ENCODE results near the gene DNAJC4.
"Not testable (repeated sequence)": the region's sequence is repeated elsewhere in the genome, so short reads cannot be mapped to it uniquely, and the experiment has no call there.

The DNAJC4 gene

GRCh38 chr11:64243236-64243854, 13.0 kb downstream of the DNAJC4 start:
- in situ Hi-C loops (cut with MboI; ENCODE audit: low sequenced_read_pairs) = no loop called here

- in situ Hi-C loops (cut with MboI; ENCODE audit: low sequenced_read_pairs) = no loop called here
Observed at GRCh38 chr11:64244107-64244506, 13.8 kb downstream of the DNAJC4 start.

- in situ Hi-C loops (cut with MboI; ENCODE audit: low sequenced_read_pairs) = no loop called here
Observed at GRCh38 chr11:64244966-64245365, 14.6 kb downstream of the DNAJC4 start.

- in situ Hi-C loops (cut with MboI; ENCODE audit: low sequenced_read_pairs) = no loop called here
Observed at GRCh38 chr11:64245401-64245796, 15.1 kb downstream of the DNAJC4 start.

- in situ Hi-C loops (cut with MboI; ENCODE audit: low sequenced_read_pairs) = no loop called here
Observed at GRCh38 chr11:64245797-64246620, 15.7 kb downstream of the DNAJC4 start.

GRCh38 chr11:64246621-64246870, 16.2 kb downstream of the DNAJC4 start:
- in situ Hi-C loops (cut with MboI; ENCODE audit: low sequenced_read_pairs) = not testable (repeated sequence)

GRCh38 chr11:64246871-64247728, 16.8 kb downstream of the DNAJC4 start, which contains the start of gene PPP1R14B:
TSS of gene PPP1R14B (minus strand) at chr11:64246943. CDS start at chr11:64246673, 270 bp downstream.
- in situ Hi-C loops (cut with MboI; ENCODE audit: low sequenced_read_pairs) = no loop called here

GRCh38 chr11:64247729-64248531, 17.6 kb downstream of the DNAJC4 start:
- in situ Hi-C loops (cut with MboI; ENCODE audit: low sequenced_read_pairs) = no loop called here

GRCh38 chr11:64248578-64248977, 18.2 kb downstream of the DNAJC4 start:
- in situ Hi-C loops (cut with MboI; ENCODE audit: low sequenced_read_pairs) = no loop called here

GRCh38 chr11:64249038-64249437, 18.7 kb downstream of the DNAJC4 start:
- in situ Hi-C loops (cut with MboI; ENCODE audit: low sequenced_read_pairs) = no loop called here

- in situ Hi-C loops (cut with MboI; ENCODE audit: low sequenced_read_pairs) = no loop called here
Observed at GRCh38 chr11:64249563-64250414, 19.4 kb downstream of the DNAJC4 start.

- in situ Hi-C loops (cut with MboI; ENCODE audit: low sequenced_read_pairs) = no loop called here
Observed at GRCh38 chr11:64250415-64251015, 20.2 kb downstream of the DNAJC4 start.

- in situ Hi-C loops (cut with MboI; ENCODE audit: low sequenced_read_pairs) = no loop called here
Observed at GRCh38 chr11:64251016-64251752, 20.8 kb downstream of the DNAJC4 start, which contains the start of gene PLCB3. TSS of gene PLCB3 (plus strand) at chr11:64251530. CDS start at chr11:64251650, 120 bp downstream.

GRCh38 chr11:64251753-64252002, 21.3 kb downstream of the DNAJC4 start:
- in situ Hi-C loops (cut with MboI; ENCODE audit: low sequenced_read_pairs) = no loop called here

- in situ Hi-C loops (cut with MboI; ENCODE audit: low sequenced_read_pairs) = no loop called here
Observed at GRCh38 chr11:64252003-64252872, 21.9 kb downstream of the DNAJC4 start.

- in situ Hi-C loops (cut with MboI; ENCODE audit: low sequenced_read_pairs) = no loop called here
Observed at GRCh38 chr11:64253043-64253442, 22.7 kb downstream of the DNAJC4 start.

- in situ Hi-C loops (cut with MboI; ENCODE audit: low sequenced_read_pairs) = no loop called here
Observed at GRCh38 chr11:64253481-64253880, 23.1 kb downstream of the DNAJC4 start.

- in situ Hi-C loops (cut with MboI; ENCODE audit: low sequenced_read_pairs) = no loop called here
Observed at GRCh38 chr11:64254326-64254725, 24.0 kb downstream of the DNAJC4 start.
